NCI-H1930 (cell line): Measurements from ENCODE around the gene DNAJC11.

Experiments used
- DNase-seq, 2 experiments: peaks; one replicate each; lab custom pipeline; 2025; lab: John Stamatoyannopoulos, UW

The DNAJC11 gene

GRCh38 chr1:6625584-6626149 lies 75.9 kb downstream of the DNAJC11 start:
- DNase-seq = no peak

- peak; percentile 63 to 77 for DNase-seq
These were observed 76.7 kb downstream of the DNAJC11 start, which contains the start of gene THAP3 for GRCh38 chr1:6624710-6625583. THAP3 (plus strand) TSS chr1:6624868; CDS start chr1:6625219, 351 bp downstream.

GRCh38 chr1:6623269-6623965 lies 78.2 kb downstream of the DNAJC11 start:
- no peak for DNase-seq

DNA sequence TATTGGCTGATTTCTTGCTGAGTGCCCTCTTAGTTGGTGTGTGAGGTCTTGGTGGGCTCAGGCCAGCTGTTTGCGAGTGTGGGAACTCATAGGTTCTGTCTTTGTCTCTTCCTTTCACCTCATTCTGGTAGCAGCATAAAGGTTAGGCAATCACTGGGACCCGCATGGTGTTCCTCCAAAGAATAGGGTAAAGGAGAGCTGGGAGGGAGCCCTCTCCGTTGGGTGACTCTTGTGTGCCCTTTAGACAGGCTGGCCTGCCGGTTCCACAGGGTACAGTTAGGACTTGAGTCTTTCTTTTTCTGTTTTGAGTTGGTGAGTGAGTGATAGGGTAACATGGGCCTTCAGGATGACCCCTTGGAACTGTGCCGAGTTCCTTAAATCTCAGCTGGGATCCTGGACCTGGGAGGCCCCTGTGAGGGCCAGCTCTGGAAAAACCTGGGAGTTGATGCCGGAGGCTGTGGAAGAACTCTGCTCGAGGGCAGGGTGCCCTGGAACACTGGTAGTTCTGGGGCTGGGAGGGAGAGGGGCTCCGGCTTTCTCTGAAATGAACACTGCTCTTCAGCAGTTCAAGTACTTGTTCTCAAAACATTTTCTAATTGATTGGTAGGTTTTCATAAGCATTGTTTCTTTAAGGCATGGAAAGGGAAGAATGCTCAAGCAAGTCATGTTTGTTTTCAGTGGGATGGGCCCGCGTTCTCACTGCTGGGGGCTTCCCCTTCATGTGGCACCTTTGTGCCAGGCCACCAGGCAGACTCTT lies 79.0 kb downstream of the DNAJC11 start:
- no peak for DNase-seq

- DNase-seq = no peak
These were observed 79.9 kb downstream of the DNAJC11 start for GRCh38 chr1:6621429-6622391.

DNA sequence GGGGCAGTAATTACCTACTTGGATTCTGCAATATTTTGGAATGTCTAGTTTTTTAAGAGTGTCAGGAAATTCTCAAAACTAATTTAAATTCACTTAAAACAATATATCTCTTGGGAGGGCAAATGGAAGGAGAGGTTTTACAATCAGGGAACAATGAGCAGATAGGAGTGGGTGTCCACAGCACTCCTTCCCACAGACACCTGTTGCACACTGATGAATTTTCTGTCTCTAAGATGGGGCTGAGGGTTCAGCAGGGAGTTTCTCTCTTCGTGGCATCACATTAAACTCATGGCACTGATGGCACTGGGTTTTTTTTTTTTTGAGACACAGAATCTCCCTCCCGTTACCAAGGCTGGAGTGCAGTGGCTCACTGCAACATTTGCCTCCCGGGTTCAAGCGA lies 82.6 kb downstream of the DNAJC11 start:
- no peak for DNase-seq

DNA sequence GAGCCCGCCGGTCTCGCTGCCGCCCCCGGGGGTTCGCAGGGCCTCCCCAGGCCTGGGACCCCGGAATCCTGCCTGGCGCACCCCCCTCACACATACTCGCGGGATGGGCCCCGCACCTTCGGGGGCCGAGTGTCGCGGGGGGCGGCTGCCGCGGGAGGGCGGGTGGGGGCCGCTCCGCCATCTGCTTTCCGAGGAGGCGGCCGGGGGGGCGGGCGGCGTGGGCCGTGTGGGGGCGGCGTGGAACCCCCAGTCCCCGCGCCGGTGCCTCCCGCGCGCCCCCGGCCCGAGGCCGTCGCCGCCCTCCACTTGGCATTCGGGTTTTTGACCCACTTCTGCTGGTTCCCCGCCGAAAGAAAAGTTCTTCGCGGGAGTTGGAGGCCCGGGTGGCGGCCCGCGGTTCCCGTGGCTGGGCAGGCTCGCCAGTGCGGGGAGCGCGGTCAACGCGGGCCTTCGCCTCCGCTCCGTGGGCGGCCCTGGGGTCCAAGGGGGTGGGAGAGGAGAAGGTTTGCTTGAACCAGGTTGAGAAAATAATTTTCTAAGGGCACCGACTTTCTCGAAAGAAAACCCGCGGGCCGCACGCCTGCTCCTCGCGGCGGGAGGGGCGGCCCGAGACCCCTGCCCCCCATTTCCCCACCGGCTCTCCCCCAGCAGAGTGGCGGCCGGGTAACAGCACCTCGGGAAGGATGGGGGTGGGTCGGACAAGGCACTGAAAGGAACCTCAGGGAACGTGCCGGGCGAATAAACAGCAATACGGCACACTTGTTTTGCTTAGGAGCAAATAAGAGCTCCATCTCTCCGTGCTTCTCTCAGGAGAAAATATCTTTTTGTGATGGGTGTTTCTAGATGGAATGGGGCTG lies 86.5 kb downstream of the DNAJC11 start:
- no peak for DNase-seq

DNA sequence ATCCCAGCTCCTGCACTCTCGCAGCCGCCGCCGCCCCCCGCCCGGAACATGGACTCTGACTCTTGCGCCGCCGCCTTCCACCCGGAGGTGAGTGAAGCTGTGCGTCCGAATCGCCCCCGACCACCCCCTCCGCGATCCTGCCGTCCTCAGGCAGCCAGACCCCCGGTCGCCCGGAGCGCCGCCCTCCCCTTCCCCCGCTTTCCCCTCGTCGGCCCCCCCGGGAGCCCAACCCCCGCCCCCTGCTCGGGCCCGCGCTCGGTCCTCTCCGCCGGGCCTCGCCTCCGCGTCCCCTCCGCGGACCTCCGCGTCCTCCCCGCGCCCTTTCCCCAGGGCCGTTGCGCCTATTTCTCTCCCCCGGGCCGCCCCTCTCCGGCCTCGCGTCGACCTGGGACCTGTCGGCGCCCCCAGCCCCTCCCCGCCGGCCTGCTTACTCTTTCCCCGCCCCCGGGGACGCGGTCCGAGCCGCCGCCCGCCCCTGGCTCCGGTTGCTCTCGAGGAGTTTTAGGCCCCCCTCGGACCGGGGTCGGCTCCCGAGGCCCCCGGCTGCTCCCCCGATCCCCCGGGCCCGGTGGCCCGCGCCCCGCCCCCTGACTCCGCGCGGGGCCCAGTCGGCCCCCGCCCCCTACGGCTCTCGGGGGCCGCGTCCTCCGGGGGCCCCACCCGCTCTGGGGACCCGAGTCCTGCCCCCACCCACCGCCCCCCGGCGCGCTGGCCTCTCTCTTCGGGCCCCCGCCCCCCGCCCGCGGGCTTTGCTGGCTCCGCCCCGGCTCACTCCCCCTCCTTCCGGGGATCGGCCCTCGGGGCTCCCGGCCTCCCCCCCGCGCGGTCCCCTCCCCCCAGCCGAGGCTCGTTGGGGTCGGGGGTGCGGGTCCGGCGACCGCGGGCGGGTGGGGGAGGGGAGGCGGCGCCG lies 87.3 kb downstream of the DNAJC11 start:
- DNase-seq = no peak

GRCh38 chr1:6613361-6614018 lies 88.1 kb downstream of the DNAJC11 start, which contains the start of gene PHF13:
PHF13 (plus strand) TSS chr1:6613731; CDS start chr1:6614067, 336 bp downstream.
- peak; percentile 96 to 99 for DNase-seq

DNA sequence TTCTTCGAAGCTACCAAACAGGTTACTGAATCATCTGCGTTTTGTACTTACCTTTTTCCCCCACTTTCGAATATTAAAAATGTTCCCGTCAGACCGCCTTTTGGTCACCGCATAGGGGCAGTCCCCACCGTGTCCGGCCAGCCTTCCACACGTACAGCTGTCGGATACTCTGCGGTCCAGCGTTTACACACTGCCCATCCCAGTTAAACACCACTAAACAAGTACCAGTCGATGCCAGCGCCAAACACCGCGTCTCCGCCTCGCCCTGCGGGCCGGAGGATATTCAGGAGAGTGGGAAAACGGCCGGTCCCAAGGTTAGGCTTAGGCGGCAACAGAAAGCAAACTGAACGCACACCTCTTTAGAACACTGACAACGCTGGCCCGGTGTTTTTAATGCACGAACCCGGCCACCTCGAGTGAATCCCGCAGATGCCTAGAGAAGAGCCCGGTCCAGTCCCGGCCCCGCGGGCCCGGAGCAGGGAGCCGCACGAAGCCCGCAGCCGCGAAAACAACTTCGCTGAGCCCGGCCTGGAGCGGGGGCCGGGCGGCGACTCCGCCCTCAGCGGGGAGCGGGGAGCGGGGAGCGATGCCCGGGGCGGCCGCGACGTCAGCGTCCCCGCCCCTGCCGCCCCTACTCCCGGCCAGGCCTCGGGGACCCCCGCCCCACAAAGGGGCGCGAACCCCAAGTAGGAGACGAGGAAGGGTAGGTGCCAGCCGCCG lies 88.8 kb downstream of the DNAJC11 start:
- peak in 1 of 2 experiments; percentile 51 for DNase-seq

DNA sequence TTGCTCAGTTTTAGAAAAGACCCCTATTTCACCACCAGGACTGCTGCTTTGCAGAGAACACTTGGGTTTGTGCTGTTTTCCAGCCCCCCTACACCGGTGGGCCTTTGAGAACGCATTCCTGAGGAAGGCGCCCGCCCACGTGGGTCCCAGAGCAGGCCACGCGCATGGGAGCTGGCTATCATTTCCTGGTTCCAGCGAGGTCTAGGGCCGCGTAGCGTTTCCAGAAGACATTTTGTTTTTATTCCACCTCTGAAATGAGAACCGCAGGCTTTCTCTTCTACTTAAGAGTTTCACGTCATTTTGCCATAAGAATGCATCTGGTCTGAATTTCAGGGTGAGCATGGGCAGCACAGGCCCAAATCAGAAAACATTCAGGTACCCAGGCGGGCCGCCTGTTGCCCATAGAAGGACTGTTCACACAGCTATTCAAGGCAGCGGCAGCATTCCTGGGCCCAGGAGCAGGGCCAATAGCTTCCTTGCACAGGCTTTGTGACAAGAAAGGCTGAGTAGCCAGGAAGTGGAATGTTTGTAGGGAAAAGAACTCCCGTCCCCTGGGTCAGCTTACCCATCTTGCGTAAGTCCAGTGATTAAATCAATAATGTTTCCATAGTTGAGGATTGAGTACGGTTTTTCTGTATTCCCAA lies 97.6 kb downstream of the DNAJC11 start:
- DNase-seq = no peak

DNA sequence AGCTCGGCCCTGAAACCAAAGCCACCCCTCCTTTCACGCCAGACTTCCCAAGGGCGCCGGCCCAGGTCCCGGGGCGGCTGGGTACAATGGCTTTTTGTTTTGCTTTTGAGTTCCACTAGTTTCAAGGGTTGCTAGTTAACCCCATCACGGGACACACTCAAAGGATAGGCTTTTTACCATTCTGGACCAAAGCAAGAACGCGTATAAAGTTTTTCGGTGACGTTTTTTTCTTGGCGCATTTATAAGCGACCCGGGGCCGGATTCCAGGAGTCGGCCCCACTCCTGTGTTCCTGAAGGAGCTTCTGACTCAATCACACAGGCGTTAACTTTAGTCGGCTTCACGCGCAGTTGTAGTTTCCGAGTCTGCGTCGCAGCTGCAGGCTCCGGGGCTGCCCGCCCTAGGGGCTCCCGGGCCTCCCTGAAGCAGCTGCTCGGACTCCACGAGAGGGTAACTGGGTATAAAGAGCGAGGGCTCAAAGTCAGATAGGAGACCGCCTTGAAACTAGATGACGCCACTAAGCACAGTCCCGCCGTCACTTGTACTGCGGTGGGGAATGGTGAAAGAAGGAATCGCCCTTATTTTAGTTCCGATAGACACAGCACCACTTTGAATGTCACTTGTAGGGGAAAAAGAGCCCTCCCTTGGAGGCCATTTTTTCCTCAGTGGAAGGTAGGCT lies 98.2 kb downstream of the DNAJC11 start:
- no peak for DNase-seq

- peak; percentile 45 to 64 for DNase-seq
These were observed 98.9 kb downstream of the DNAJC11 start, which contains the start of gene KLHL21 for GRCh38 chr1:6602669-6603237. KLHL21 (minus strand) TSS chr1:6602869; CDS start chr1:6602817, 52 bp downstream.

- peak in 1 of 2 experiments; percentile 46 for DNase-seq
These were observed 99.5 kb downstream of the DNAJC11 start for GRCh38 chr1:6601923-6602668.
